GM18870 (cell line): Measurements from ENCODE around the gene GALNT2.

Experiments used
- ATAC-seq: cut with Tn5 transposase; IDR thresholded peaks from one replicate; pipeline ENCODE4 v1.9.1; 2021; ENCODE audit warnings: moderate library complexity; ENCODE audit not compliant: unreplicated experiment

Gene GALNT2

GRCh38 chr1:230267338-230268065 lies 200.5 kb downstream of the GALNT2 start:
- ATAC-seq: no peak

DNA sequence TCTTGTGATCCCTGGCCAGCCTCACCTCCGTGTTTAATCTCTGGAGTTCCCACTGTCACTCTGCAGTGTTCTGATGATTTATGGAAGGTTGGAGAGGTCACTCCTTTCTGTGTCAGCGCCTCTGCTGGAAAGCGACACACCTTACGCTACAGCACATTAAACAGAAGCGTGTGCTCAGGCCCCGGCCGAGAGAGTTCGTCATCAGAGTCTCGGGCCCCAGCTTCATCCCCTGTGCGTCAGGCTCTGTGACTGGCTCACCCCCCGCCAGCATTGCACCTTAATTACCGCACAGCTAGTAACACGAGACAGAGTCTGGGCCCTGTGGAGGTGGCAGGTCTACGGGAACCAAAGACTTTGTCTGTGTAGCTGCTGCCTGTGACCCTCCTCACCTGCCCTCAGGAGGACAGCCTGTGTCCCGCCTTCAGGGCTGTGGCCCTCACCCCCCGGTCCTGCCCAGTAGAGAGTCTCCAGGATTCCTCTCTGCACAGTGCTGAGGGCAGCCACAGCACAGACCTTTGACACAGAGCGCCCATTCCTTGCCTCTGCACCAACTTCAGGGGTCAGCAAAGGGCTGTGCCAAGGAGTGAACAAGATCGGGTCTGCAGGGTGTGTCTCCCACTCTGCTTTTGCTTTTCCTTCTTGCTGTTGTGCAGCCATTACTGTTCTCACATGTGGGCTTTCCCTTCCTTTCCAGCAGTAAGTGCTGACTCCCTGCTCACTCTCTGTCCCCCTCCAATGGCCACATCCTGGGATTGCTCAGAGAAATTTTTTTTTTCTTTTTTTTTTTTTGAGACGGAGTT lies 201.5 kb downstream of the GALNT2 start:
- ATAC-seq: no peak

DNA sequence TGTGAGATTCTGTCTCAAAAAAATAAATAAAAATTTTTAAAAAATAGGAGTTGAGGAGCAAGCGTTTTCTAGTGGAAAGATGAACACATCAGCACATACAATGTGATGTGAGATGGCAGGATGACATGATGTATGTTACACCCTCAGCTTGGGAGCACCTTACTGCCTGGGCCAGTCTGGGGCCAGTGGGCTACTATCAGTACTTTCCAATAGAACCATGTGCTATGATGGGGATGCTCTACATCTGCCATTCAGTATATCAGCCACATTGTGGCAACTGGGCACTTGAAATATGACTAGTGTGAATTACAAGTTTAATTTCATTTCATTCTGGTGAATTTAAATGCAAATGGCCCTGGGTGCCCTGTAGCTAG lies 203.1 kb downstream of the GALNT2 start:
- peak; percentile 9 for ATAC-seq

GRCh38 chr1:230270559-230271281 lies 203.7 kb downstream of the GALNT2 start:
- peak; percentile 60 for ATAC-seq

GRCh38 chr1:230271300-230272035 lies 204.4 kb downstream of the GALNT2 start:
- no peak for ATAC-seq

DNA sequence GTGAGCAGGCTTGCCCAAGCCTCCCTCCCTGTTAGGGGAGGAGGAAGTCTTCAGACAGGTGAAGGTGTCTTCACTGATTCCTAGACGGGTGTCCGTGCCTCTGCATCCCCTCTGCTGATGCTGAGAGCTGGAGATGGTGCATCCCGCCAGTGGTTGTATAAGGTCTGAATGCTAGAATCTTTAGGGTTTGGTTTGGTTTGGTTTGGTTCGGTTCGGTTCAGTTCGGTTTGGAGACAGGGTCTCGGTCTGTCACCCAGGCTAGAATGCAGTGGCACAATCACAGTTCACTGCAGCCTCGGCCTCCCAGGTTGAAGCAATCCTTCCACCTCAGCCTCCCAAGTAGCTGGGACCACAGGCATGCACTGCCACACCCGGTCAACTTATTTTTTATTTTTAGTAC lies 205.5 kb downstream of the GALNT2 start:
- ATAC-seq: no peak

DNA sequence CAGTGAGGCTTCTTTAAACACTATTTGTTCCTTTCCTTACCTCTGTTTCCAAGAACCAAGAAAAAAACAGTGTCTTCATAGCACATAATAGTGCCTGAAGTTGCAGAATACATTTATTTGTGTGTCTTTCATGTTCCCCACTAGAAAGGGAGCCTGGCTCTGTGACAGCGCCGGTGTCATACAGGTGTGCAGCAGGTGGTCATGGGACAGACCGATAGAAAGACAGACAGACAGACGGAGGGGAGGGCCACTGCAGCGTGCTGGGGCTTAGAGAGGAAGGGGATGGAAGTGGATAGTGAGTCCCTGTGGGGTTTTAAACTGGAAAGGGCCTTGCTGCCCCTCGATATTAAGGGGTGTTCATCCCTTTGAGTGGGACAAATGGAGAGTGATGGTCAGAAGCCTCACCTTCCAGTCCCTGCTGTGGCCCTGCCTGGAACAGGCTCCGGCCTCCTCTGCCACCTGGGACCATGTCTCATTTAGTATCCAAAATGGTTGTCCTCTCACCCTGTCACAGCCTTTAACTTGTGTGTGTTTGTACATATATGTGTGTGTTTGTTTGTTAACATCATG lies 206.2 kb downstream of the GALNT2 start:
- no peak for ATAC-seq

- ATAC-seq: no peak
Observed at GRCh38 chr1:230274254-230274653, 207.2 kb downstream of the GALNT2 start.

GRCh38 chr1:230276401-230276800 lies 209.4 kb downstream of the GALNT2 start:
- ATAC-seq: no peak

- ATAC-seq: no peak
Observed at GRCh38 chr1:230277201-230278025, 210.4 kb downstream of the GALNT2 start.

GRCh38 chr1:230278376-230278775 lies 211.3 kb downstream of the GALNT2 start:
- no peak for ATAC-seq

DNA sequence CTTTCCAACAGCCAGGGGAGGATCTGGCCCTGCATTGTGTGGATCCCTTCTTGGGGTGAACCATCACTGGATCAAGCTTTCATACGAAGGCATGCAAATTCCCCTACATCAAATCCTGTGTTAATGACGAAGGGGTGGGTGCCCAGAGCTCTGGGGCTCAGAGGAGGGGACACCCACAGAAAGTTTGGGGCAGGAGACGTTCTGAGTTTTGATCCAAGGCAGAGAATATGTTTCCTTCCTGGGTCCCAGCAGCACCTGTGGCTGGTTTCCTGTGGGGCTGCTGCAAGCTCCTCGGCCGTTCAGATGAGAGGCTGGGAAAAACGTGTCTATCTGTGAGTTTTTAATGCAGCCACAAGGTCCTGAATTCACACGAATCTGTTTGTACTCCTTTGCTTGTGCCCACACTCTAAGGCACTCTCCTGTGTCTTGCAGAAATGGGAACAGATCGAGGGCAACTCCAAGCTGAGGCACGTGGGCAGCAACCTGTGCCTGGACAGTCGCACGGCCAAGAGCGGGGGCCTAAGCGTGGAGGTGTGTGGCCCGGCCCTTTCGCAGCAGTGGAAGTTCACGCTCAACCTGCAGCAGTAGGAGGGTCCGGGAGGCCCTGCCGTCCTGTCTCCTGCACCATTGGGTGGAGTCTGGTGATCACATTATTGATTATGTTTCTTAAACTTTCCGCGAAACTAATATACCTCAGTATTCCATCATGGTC lies 212.0 kb downstream of the GALNT2 start:
- ATAC-seq: no peak

GRCh38 chr1:230279583-230279945 lies 212.5 kb downstream of the GALNT2 start:
- ATAC-seq: no peak

DNA sequence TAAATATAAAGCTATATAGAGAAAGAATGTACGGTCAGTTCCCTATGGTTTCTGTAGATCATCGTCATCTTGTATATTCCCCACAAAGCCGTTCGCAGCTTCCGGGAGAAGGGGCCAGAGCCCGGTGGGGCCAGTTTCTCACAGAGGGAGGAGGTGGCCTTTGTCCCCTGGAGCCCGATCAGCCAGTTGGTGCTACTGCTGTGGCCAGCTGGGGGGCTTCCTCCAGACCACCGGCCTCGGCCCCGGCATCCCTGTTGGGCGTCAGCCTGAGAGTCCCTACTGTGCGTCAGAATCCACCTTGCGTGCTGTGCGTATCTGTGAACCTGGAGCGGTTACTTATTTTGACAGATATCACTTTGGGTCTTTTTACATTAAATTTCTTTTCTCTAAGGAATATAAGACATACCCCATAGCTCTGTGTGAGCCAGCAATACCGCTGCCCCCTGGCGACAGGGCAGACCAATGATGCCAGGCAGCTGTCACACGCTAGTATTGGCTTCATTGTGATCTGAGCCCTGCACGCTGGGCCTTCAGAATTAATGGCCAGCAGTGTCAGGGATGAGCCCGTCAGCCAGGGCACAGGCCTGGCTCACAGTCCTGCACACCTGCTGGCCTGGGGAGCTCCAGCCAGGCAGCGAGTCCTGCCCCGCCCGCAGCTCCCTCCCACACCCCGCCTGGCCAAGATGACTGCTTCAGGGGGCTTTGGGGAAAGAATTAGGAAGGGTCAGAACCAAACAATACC lies 213.2 kb downstream of the GALNT2 start:
- ATAC-seq: no peak

DNA sequence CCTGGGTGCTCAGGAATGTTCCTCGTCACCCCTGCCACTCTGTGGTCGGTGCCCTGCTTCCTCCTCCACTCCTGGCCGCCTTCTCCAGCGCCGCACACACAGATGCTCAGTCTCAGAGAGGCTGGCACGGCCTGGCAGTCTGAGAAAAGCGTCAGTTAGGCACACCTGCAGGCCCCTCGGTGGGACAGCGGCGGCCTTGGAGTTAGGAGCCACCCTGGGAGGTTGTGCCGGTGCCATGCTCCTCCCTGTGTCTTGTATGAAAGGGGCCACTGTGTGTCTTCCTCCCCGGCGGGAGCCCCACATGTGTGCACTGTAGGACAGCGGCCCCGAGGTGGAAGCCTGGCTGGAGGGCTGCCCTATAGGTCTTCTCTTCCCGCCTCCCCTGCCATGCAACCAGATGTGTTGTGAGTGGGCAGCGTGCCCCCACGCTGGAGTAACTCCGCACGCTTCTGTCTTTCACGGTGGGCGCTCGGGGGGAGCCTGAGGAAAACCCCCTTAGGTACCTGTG lies 213.9 kb downstream of the GALNT2 start:
- ATAC-seq: no peak

DNA sequence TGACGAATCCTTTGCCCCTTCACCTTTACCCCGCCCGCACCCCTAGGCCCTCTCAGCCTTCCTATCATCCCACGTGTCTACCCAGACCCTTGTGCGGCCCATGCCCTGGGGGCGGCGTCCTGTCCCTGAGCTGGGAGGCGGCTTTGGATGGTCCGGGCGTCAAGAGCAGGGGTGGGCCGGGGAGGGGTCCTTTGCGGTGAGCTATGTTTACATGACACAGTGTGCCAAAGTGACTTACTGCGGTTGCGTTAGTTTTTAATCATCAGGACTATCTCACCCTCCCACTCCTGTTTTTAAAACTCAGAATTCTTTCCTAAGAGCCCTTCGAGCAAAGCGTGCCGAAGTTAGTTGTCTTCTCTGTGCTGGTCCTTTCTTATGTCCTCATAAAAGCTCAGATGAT lies 214.5 kb downstream of the GALNT2 start:
- ATAC-seq: no peak

DNA sequence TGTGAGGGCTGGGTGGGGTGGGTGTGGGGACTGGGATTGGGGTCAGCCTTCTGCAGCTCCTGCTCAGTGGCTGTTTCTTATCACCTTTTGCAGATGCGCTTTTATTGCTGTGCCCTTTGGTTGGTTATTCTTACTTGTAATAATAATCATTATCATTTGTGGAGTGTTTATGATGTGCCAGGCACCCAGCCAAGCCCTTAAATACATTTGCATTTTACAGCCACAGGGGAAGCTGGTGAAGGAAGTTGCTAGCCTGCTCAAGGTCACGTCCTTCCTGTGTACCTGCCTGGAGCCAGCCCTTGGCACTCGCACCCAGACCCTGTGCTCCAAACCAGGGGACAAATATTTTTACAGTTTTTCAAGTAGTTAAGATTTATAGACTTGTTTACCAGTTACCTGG lies 215.1 kb downstream of the GALNT2 start:
- no peak for ATAC-seq

GRCh38 chr1:230283678-230284077 lies 216.6 kb downstream of the GALNT2 start:
- ATAC-seq: no peak
